ENCODE results near the gene ZNF629. TPM values are rescaled to one million over a fixed set of nuclear protein-coding genes. Genes with fewer than 3 reads are reported as not detected.

ZNF629 gene
- total and polyA plus RNA-seq, 11 donors: 11.2 to 30.9 (median 19.9) TPM

DNA sequence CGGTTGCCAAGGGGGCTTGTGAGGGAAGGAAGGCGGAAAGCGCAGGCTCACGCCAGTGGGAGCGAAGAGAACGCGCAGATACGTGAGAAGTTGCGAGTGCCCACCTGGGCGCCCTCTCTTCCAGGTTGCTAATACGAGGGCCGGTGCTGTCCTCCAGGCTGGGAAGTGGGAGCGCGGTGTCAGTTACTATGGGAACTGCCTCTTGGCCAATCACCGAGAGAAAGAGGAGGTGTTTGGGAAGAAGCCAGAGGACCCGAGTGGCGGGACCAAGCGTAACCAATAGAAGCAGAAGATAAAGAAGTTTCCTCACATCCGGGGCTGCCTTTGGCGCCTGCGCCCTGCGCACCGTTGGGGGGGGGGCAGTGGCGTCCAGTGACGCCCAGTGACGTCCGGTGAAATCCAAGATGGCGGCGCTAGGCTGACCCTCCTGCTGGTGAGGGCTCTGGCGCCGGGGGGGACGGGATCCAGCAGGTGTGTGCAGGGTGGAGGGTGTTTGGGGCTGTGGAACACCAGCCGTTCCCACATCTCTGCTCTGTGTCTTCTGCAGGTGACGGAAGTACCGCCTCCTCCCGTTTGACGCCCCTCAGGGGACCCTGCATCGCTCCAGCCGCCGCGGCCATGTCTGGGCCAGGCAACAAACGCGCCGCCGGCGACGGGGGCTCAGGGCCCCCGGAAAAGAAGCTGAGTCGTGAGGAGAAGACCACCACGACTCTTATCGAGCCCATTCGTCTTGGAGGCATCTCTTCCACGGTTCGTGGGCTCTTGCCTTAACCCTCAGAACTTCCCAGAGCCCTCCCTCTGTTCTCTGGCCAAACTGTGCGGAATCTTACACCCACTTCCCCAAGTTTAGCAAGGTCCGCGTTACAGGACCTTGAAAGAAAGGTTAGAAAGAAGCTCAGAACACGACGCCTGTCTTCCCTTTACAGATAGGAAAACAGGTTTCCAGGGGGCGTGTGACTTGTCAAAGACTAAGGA is 24.8 kb downstream of the ZNF629 start, which contains the start of the genes CFAP119 and RNF40:
Gene CFAP119, minus strand, starts transcription at position 135 of the 975 bp plus-strand sequence. CDS start 314 bp downstream, outside the sequence.
Gene RNF40, plus strand, starts transcription at position 395 of the 975 bp plus-strand sequence. Its CDS starts 224 bp downstream, at position 619.
- H3K27me3 ChIP-seq: no peaks in the 10 kb centered on the region
- peaks cover 0 to 49% (median 34%) of the 10 kb centered on the region in 12 donors for H3K4me1 ChIP-seq
- peak within 1 kb of the TSS; percentile 70 to 99 (median 92) for H3K4me3 ChIP-seq
- ATAC-seq (peak; percentile 93 to 98 (median 94)), DNase-seq (peak; percentile 96 to 97 (median 97))
- intact Hi-C loops (cut with DNase I): loop anchor here in 3 of 10 donors (2.0 to 5.0 kb wide), 4 partner anchors 13 to 65 kb away; partner anchors contain the start of genes PHKG2 (in 1 of the 3) and SRCAP (in 1 of the 3)
- WGBS, 4 donors: 1 to 2% (median 1%) methylated on average over 47 to 60 of the region's 60 CpGs
- H3K36me3 ChIP-seq: peaks cover 0 to 57% (median 48%) of the 10 kb centered on the region in 9 donors
- no peak for TF ChIP-seq CTCF (IDR thresholded peaks at IDR 0.05)
- peak; percentile 57 to 88 for TF ChIP-seq POLR2A (IDR thresholded peaks at IDR 0.05)
- no peaks in the 10 kb centered on the region for H3K9me3 ChIP-seq
- H3K27ac ChIP-seq: peak within 1 kb of the TSS; percentile 48 to 97 (median 90)

DNA sequence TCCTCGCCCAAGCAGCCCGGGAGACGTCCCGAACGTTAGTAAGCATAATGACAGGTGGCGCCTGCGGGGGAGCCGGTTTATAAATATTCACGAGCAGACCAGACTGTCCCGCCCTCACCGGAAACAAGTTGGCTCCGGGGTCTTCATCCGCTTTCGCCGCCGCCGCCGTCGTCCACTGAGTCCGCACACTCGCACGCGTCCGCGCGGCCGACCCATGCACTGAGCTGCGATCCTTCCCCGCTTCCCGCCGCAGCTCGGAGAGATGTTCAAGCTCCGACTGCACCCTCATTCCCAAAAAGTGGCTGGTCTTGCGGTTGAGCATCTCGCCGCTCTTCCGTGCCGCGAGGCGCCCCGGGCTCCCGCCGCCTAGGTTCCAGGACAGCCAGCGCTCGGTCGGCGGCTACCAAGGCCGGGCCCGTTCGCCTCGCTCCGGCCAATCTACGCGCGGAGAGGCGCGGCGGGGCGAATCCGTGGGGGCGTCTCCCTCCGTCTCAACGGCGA is 25.5 kb downstream of the ZNF629 start:
- peak in 3 of 4 donors; percentile 4 to 17 (median 13) for ATAC-seq
- H3K27ac ChIP-seq: peak overlapping the region in 10 of 12 donors; percentile 32 to 97 (median 89)
- WGBS, 4 donors: 0 to 1% (median 0%) methylated on average over 9 to 64 of the region's 64 CpGs
- intact Hi-C loops (cut with DNase I): loop anchor here in 2 of 10 donors (5.0 kb wide), 2 partner anchors 36 to 64 kb away; partner anchors contain the start of gene SRCAP (in 1 of the 2)
- H3K4me1 ChIP-seq: peaks cover 0 to 48% (median 30%) of the 10 kb centered on the region in 12 donors
- H3K36me3 ChIP-seq: peaks cover 0 to 57% (median 47%) of the 10 kb centered on the region in 9 donors
- peak overlapping the region; percentile 70 to 99 (median 92) for H3K4me3 ChIP-seq
- no peak for TF ChIP-seq POLR2A (IDR thresholded peaks at IDR 0.05)
- no peak for TF ChIP-seq CTCF (IDR thresholded peaks at IDR 0.05)
- no peaks in the 10 kb centered on the region for H3K27me3 ChIP-seq
- DNase-seq: peak in 1 of 5 donors; percentile 55
- no peaks in the 10 kb centered on the region for H3K9me3 ChIP-seq

GRCh38 chr16:30760577-30761426 is 26.2 kb downstream of the ZNF629 start:
- Histone ChIP-seq H3K9me3 (no peaks in the 10 kb centered on the region), H3K27ac (peak overlapping the region in 7 of 12 donors; percentile 53 to 97 (median 90)), H3K4me1 (peaks cover 0 to 48% (median 26%) of the 10 kb centered on the region in 12 donors), H3K4me3 (peak overlapping the region; percentile 70 to 99 (median 92)), H3K27me3 (no peaks in the 10 kb centered on the region), H3K36me3 (peaks cover 0 to 56% (median 46%) of the 10 kb centered on the region in 9 donors)
- WGBS, 4 donors: 29 to 34% (median 31%) methylated on average over 23 to 26 of the region's 26 CpGs
- ATAC-seq: no peak
- TF ChIP-seq POLR2A (IDR thresholded peaks at IDR 0.05): no peak
- no peak for TF ChIP-seq CTCF (IDR thresholded peaks at IDR 0.05)
- no peak for DNase-seq
- intact Hi-C loops (cut with DNase I): loop anchor here in 2 of 10 donors (5.0 kb wide), 2 partner anchors 36 to 64 kb away; partner anchors contain the start of gene SRCAP (in 1 of the 2)
